Measurements from ENCODE around the gene TPM3.

Gene TPM3

GRCh38 chr1:154222518-154222917 is 30.6 kb upstream of the TPM3 start:
- no peaks in the 10 kb centered on the region for H3K4me1 ChIP-seq (ENCODE audit: control insufficient read depth, insufficient read depth, low read length)
- H3K36me3 ChIP-seq (ENCODE audit: control insufficient read depth, insufficient read depth, low read length) = peaks cover 5% of the 10 kb centered on the region; the same call in 1 of the 2 replicates
- H3K9me3 ChIP-seq (ENCODE audit: control insufficient read depth, insufficient read depth, low read length) = no peaks in the 10 kb centered on the region
- H3K27ac ChIP-seq (ENCODE audit: low read length) = no peak overlapping the region
- no peak overlapping the region for H3K4me3 ChIP-seq (ENCODE audit: low read length)
- WGBS (ENCODE audit: insufficient coverage, insufficient read length) = no CpG with 5 or more reads among the region's 1 CpG
- no peak for DNase-seq (ENCODE audit: low read depth, low spot score)
- H3K27me3 ChIP-seq (ENCODE audit: control insufficient read depth, insufficient read depth, low read length) = no peaks in the 10 kb centered on the region

- Histone ChIP-seq H3K36me3 (ENCODE audit: control insufficient read depth, insufficient read depth, low read length) (peaks cover 6% of the 10 kb centered on the region; the same call in 1 of the 2 replicates), H3K4me3 (ENCODE audit: low read length) (peak overlapping the region; percentile 94), H3K4me1 (ENCODE audit: control insufficient read depth, insufficient read depth, low read length) (no peaks in the 10 kb centered on the region), H3K27me3 (ENCODE audit: control insufficient read depth, insufficient read depth, low read length) (no peaks in the 10 kb centered on the region), H3K27ac (ENCODE audit: low read length) (no peak overlapping the region), H3K9me3 (ENCODE audit: control insufficient read depth, insufficient read depth, low read length) (no peaks in the 10 kb centered on the region)
- no peak for DNase-seq (ENCODE audit: low read depth, low spot score)
- WGBS (ENCODE audit: insufficient coverage, insufficient read length) = no CpG with 5 or more reads among the region's 28 CpGs
These were observed 29.5 kb upstream of the TPM3 start for GRCh38 chr1:154221278-154222001.

GRCh38 chr1:154220970-154221277 is 29.0 kb upstream of the TPM3 start:
- DNase-seq (ENCODE audit: low read depth, low spot score) = no peak
- no peak overlapping the region for H3K27ac ChIP-seq (ENCODE audit: low read length)
- no peaks in the 10 kb centered on the region for H3K9me3 ChIP-seq (ENCODE audit: control insufficient read depth, insufficient read depth, low read length)
- H3K27me3 ChIP-seq (ENCODE audit: control insufficient read depth, insufficient read depth, low read length) = no peaks in the 10 kb centered on the region
- no peaks in the 10 kb centered on the region for H3K4me1 ChIP-seq (ENCODE audit: control insufficient read depth, insufficient read depth, low read length)
- H3K36me3 ChIP-seq (ENCODE audit: control insufficient read depth, insufficient read depth, low read length) = peaks cover 6% of the 10 kb centered on the region; the same call in 1 of the 2 replicates
- no CpG with 5 or more reads among the region's 33 CpGs for WGBS (ENCODE audit: insufficient coverage, insufficient read length)
- peak overlapping the region; percentile 94 for H3K4me3 ChIP-seq (ENCODE audit: low read length)

- H3K9me3 ChIP-seq (ENCODE audit: control insufficient read depth, insufficient read depth, low read length) = no peaks in the 10 kb centered on the region
- WGBS (ENCODE audit: insufficient coverage, insufficient read length) = no CpG with 5 or more reads among the region's 73 CpGs
- DNase-seq (ENCODE audit: low read depth, low spot score) = peak; percentile 98
- peak within 1 kb of the TSS; percentile 50 for H3K27ac ChIP-seq (ENCODE audit: low read length)
- peaks cover 6% of the 10 kb centered on the region; the same call in 1 of the 2 replicates for H3K36me3 ChIP-seq (ENCODE audit: control insufficient read depth, insufficient read depth, low read length)
- peak within 1 kb of the TSS; percentile 94 for H3K4me3 ChIP-seq (ENCODE audit: low read length)
- no peaks in the 10 kb centered on the region for H3K4me1 ChIP-seq (ENCODE audit: control insufficient read depth, insufficient read depth, low read length)
- no peaks in the 10 kb centered on the region for H3K27me3 ChIP-seq (ENCODE audit: control insufficient read depth, insufficient read depth, low read length)
These were observed 28.4 kb upstream of the TPM3 start, which contains the start of gene UBAP2L for GRCh38 chr1:154220071-154220969. Gene UBAP2L, plus strand, starts transcription at chr1:154220955. Its CDS starts 4,169 bp downstream, at chr1:154225124.

- DNase-seq (ENCODE audit: low read depth, low spot score) = no peak
- H3K4me1 ChIP-seq (ENCODE audit: control insufficient read depth, insufficient read depth, low read length) = no peaks in the 10 kb centered on the region
- no CpG with 5 or more reads among the region's 5 CpGs for WGBS (ENCODE audit: insufficient coverage, insufficient read length)
- peaks cover 6% of the 10 kb centered on the region; the same call in 1 of the 2 replicates for H3K36me3 ChIP-seq (ENCODE audit: control insufficient read depth, insufficient read depth, low read length)
- no peaks in the 10 kb centered on the region for H3K27me3 ChIP-seq (ENCODE audit: control insufficient read depth, insufficient read depth, low read length)
- H3K9me3 ChIP-seq (ENCODE audit: control insufficient read depth, insufficient read depth, low read length) = no peaks in the 10 kb centered on the region
- H3K27ac ChIP-seq (ENCODE audit: low read length) = no peak overlapping the region
- peak overlapping the region; percentile 94; the same call in 1 of the 2 replicates for H3K4me3 ChIP-seq (ENCODE audit: low read length)
These were observed 27.6 kb upstream of the TPM3 start for GRCh38 chr1:154219541-154219940.

- no peak overlapping the region for H3K4me3 ChIP-seq (ENCODE audit: low read length)
- H3K9me3 ChIP-seq (ENCODE audit: control insufficient read depth, insufficient read depth, low read length) = no peaks in the 10 kb centered on the region
- WGBS (ENCODE audit: insufficient coverage, insufficient read length) = no CpG with 5 or more reads among the region's 3 CpGs
- no peak overlapping the region for H3K27ac ChIP-seq (ENCODE audit: low read length)
- H3K27me3 ChIP-seq (ENCODE audit: control insufficient read depth, insufficient read depth, low read length) = no peaks in the 10 kb centered on the region
- no peaks in the 10 kb centered on the region for H3K4me1 ChIP-seq (ENCODE audit: control insufficient read depth, insufficient read depth, low read length)
- no peak for DNase-seq (ENCODE audit: low read depth, low spot score)
- peaks cover 6% of the 10 kb centered on the region; the same call in 1 of the 2 replicates for H3K36me3 ChIP-seq (ENCODE audit: control insufficient read depth, insufficient read depth, low read length)
These were observed 26.6 kb upstream of the TPM3 start for GRCh38 chr1:154218545-154218944.

- H3K4me1 ChIP-seq (ENCODE audit: control insufficient read depth, insufficient read depth, low read length) = no peaks in the 10 kb centered on the region
These were observed 21.4 kb upstream of the TPM3 start for GRCh38 chr1:154213274-154213673.

GRCh38 chr1:154212083-154212482 is 20.2 kb upstream of the TPM3 start:
- H3K27ac ChIP-seq (ENCODE audit: low read length) = no peak overlapping the region
- H3K27me3 ChIP-seq (ENCODE audit: control insufficient read depth, insufficient read depth, low read length) = no peaks in the 10 kb centered on the region
- no peak overlapping the region for H3K4me3 ChIP-seq (ENCODE audit: low read length)
- no peaks in the 10 kb centered on the region for H3K4me1 ChIP-seq (ENCODE audit: control insufficient read depth, insufficient read depth, low read length)
- no peak for DNase-seq (ENCODE audit: low read depth, low spot score)
- H3K36me3 ChIP-seq (ENCODE audit: control insufficient read depth, insufficient read depth, low read length) = peaks cover 23% of the 10 kb centered on the region; the same call in 1 of the 2 replicates
- no CpG with 5 or more reads among the region's 10 CpGs for whole genome bisulfite sequencing (ENCODE audit: insufficient coverage, insufficient read length)
- H3K9me3 ChIP-seq (ENCODE audit: control insufficient read depth, insufficient read depth, low read length) = no peaks in the 10 kb centered on the region

More at GRCh38 chr1:154213274-154213673, 21.4 kb upstream of the TPM3 start:
- no peak for DNase-seq (ENCODE audit: low read depth, low spot score)
- H3K27ac ChIP-seq (ENCODE audit: low read length) = no peak overlapping the region
- no CpG with 5 or more reads among the region's 1 CpG for WGBS (ENCODE audit: insufficient coverage, insufficient read length)
- H3K36me3 ChIP-seq (ENCODE audit: control insufficient read depth, insufficient read depth, low read length) = peaks cover 21% of the 10 kb centered on the region; the same call in 1 of the 2 replicates
- no peak overlapping the region for H3K4me3 ChIP-seq (ENCODE audit: low read length)
- no peaks in the 10 kb centered on the region for H3K27me3 ChIP-seq (ENCODE audit: control insufficient read depth, insufficient read depth, low read length)
- no peaks in the 10 kb centered on the region for H3K9me3 ChIP-seq (ENCODE audit: control insufficient read depth, insufficient read depth, low read length)

- no peak for DNase-seq (ENCODE audit: low read depth, low spot score)
- no peak overlapping the region for H3K4me3 ChIP-seq (ENCODE audit: low read length)
- peaks cover 29% of the 10 kb centered on the region; the same call in 1 of the 2 replicates for H3K36me3 ChIP-seq (ENCODE audit: control insufficient read depth, insufficient read depth, low read length)
- no peaks in the 10 kb centered on the region for H3K27me3 ChIP-seq (ENCODE audit: control insufficient read depth, insufficient read depth, low read length)
- H3K4me1 ChIP-seq (ENCODE audit: control insufficient read depth, insufficient read depth, low read length) = no peaks in the 10 kb centered on the region
- H3K27ac ChIP-seq (ENCODE audit: low read length) = no peak overlapping the region
- no peaks in the 10 kb centered on the region for H3K9me3 ChIP-seq (ENCODE audit: control insufficient read depth, insufficient read depth, low read length)
- WGBS (ENCODE audit: insufficient coverage, insufficient read length) = no CpG with 5 or more reads among the region's 5 CpGs
These were observed 16.9 kb upstream of the TPM3 start for GRCh38 chr1:154208677-154209388.

- Histone ChIP-seq H3K27me3 (ENCODE audit: control insufficient read depth, insufficient read depth, low read length) (no peaks in the 10 kb centered on the region), H3K9me3 (ENCODE audit: control insufficient read depth, insufficient read depth, low read length) (no peaks in the 10 kb centered on the region), H3K4me1 (ENCODE audit: control insufficient read depth, insufficient read depth, low read length) (no peaks in the 10 kb centered on the region), H3K36me3 (ENCODE audit: control insufficient read depth, insufficient read depth, low read length) (peaks cover 21% of the 10 kb centered on the region; the same call in 1 of the 2 replicates), H3K4me3 (ENCODE audit: low read length) (no peak overlapping the region), H3K27ac (ENCODE audit: low read length) (no peak overlapping the region)
- no CpG with 5 or more reads among the region's 9 CpGs for WGBS (ENCODE audit: insufficient coverage, insufficient read length)
- no peak for DNase-seq (ENCODE audit: low read depth, low spot score)
These were observed 15.4 kb upstream of the TPM3 start for GRCh38 chr1:154207262-154207661.
